Prostate gland (tissue), 2 donors: Measurements from ENCODE around the gene MRPL39. TPM values are rescaled to one million over a fixed set of nuclear protein-coding genes. Genes with fewer than 3 reads are reported as not detected.
A peak's percentile ranks its signal among the peaks of the same experiment; 100 is the strongest.

Source experiments
- DNase-seq: peaks from one replicate; pipeline ENCODE4 v3.0.0-alpha.2; 2019; ENCODE audit warnings: low spot score
- H3K27ac ChIP-seq, 2 donors: fragments of 200-600 bp; sonication (generic); 2 replicates each; pipeline ENCODE4 v1.5.1; 2017 to 2019
- H3K27me3 ChIP-seq: fragments of 200-600 bp; sonication (generic); replicated peaks from 2 replicates; pipeline ENCODE4 v1.5.1; 2019; ENCODE audit not compliant: insufficient read depth
- H3K36me3 ChIP-seq, 2 donors: fragments of 200-600 bp; sonication (generic); 1 replicate in 1 of 2; 2 replicates in 1 of 2; pipeline versions ENCODE4 v1.5.1 to v1.8.1; 2017 to 2019
- H3K4me1 ChIP-seq: fragments of 200-600 bp; sonication (generic); replicated peaks from 2 replicates; pipeline ENCODE4 v1.5.1; 2019
- H3K4me3 ChIP-seq, 2 donors: fragments of 200-600 bp; sonication (generic); 2 replicates each; pipeline ENCODE4 v1.5.1; 2017 to 2019
- H3K9me3 ChIP-seq: fragments of 200-600 bp; sonication (generic); 2 replicates; pipeline ENCODE4 v1.5.1; 2017
- CTCF ChIP-seq, 4 experiments: fragments of 200-600 bp in 2 of 4; fragments of 450-650 bp in 2 of 4; sonication (generic) in 2 of 4; IDR thresholded peaks; 1 replicate in 3 of 4; 2 replicates in 1 of 4; pipeline ENCODE4 v1.5.1; 2016 to 2019; ENCODE audit warnings: antibody characterized with exemption in 4 of 4, mild to moderate bottlenecking in 2 of 4, moderate library complexity in 2 of 4
- POLR2A ChIP-seq: fragments of 450-650 bp; IDR thresholded peaks from one replicate; pipeline ENCODE4 v1.6.1; 2016; ENCODE audit warnings: antibody characterized with exemption, mild to moderate bottlenecking
- POLR2AphosphoS5 ChIP-seq: sonication (generic); formaldehyde crosslinking; IDR thresholded peaks from one replicate; pipeline ENCODE4 v1.6.1; 2017; ENCODE audit warnings: antibody characterized with exemption
- WGBS: methylation state at CpG from one replicate; pipeline ENCODE4 v1.1.5; 2018; 5-methylcytosine and 5-hydroxymethylcytosine counted together
- intact Hi-C: fragments of 100-400 bp; cut with DNase I; formaldehyde crosslinking; loops from one replicate; pipeline ENCODE4 v1.14.2; 2022
- total RNA-seq, 2 donors: library from RNA; depleted of rRNA; stranded (reverse); fragments of >200 nt; gene quantifications; one replicate each; pipeline ENCODE4 v1.1.0, GENCODE V29; 2016

Gene MRPL39
- total RNA-seq, result 10 to 100 TPM; 15.4 to 15.8 TPM

DNA sequence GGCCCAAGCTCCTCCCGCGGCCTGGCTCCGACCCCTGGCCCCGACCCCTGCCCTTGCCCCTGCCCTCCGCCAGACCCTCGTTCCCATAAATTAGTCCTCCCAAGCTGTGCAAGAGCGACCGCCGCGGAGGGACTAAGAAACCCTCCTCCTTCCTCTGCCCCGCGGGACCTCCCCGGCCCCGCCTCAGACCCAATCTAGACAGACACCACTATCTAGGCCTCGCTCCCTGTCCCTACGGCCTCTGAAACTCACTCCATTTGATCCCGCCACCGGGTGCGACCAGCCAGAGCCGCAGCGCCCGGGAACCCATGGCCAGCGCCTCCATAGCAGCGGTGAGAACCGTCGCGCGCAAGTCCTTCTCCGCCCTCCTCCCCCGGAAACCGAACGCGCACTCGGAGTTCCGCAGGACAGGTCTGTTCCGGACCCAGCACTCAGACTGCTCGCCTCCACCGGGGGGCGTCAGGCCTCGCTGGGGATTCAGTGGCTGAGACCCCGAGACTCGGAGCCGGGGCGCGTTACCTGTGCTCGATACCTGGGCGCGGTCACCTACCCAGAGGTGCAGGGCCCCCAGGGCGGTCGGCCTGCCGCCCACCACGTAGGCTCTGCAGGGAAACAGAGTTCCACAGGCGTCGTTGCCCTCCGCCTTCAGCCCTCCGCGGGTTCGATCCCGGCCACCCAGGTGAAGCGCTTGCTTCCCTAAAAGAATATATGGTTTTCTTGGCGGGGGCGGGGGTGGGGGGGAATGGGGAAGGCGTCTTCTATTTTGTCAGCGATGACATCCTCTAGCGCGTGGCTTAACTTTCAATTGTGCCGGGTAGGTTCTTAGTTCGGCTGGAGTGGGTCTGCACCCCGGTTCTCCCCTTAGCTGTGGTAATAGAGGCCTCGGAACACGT lies at the start of gene MRPL39:
Gene MRPL39, minus strand, starts transcription at position 331 of the 893 bp plus-strand sequence. Its CDS starts 6 bp downstream, at position 325.
- H3K9me3 ChIP-seq, result no peaks in the 10 kb centered on the region
- H3K4me1 ChIP-seq, result no peaks in the 10 kb centered on the region
- peak within 1 kb of the TSS; percentile 74 to 82 for H3K27ac ChIP-seq
- no peaks in the 10 kb centered on the region for H3K27me3 ChIP-seq
- WGBS, result 1% methylated on average over 71 of the region's 71 CpGs
- peak within 1 kb of the TSS; percentile 73 to 75 for H3K4me3 ChIP-seq
- H3K36me3 ChIP-seq, result no peaks in the 10 kb centered on the region
- intact Hi-C loops, result loop anchor here (1.0 kb wide), 1 partner anchor 101 kb away; no protein-coding TSS in a partner anchor
- no peak for TF ChIP-seq POLR2A
- TF ChIP-seq CTCF (IDR thresholded peaks at IDR 0.05), result peak; percentile 23 to 63 (median 50)
- peak; percentile 79 for TF ChIP-seq POLR2AphosphoS5
- DNase-seq, result peak; percentile 67

GRCh38 chr21:25656412-25656811 lies 49.1 kb upstream of the MRPL39 start:
- no peak for DNase-seq
- intact Hi-C loops, result no loop called here
- Histone ChIP-seq H3K27ac (no peak overlapping the region), H3K27me3 (no peaks in the 10 kb centered on the region), H3K4me3 (no peak overlapping the region), H3K9me3 (no peaks in the 10 kb centered on the region), H3K4me1 (no peaks in the 10 kb centered on the region), H3K36me3 (no peaks in the 10 kb centered on the region)
- 94% methylated on average over 2 of the region's 2 CpGs for WGBS
- no peak for TF ChIP-seq POLR2AphosphoS5
- no peak for TF ChIP-seq POLR2A
- TF ChIP-seq CTCF (IDR thresholded peaks at IDR 0.05), result no peak

GRCh38 chr21:25649146-25649545 lies 41.9 kb upstream of the MRPL39 start:
- WGBS, result 91% methylated on average over 7 of the region's 7 CpGs
- TF ChIP-seq POLR2A, result no peak
- no peak for TF ChIP-seq POLR2AphosphoS5
- no peak for TF ChIP-seq CTCF (IDR thresholded peaks at IDR 0.05)
- intact Hi-C loops, result no loop called here
- H3K36me3 ChIP-seq, result no peaks in the 10 kb centered on the region
- H3K27ac ChIP-seq, result no peak overlapping the region
- no peaks in the 10 kb centered on the region for H3K9me3 ChIP-seq
- no peak for DNase-seq
- H3K4me3 ChIP-seq, result no peak overlapping the region
- H3K4me1 ChIP-seq, result no peaks in the 10 kb centered on the region
- no peaks in the 10 kb centered on the region for H3K27me3 ChIP-seq

GRCh38 chr21:25647647-25648046 lies 40.4 kb upstream of the MRPL39 start:
- 48% methylated on average over 5 of the region's 5 CpGs for WGBS
- no peaks in the 10 kb centered on the region for H3K9me3 ChIP-seq
- no peak for TF ChIP-seq CTCF (IDR thresholded peaks at IDR 0.05)
- no peak for DNase-seq
- no peaks in the 10 kb centered on the region for H3K27me3 ChIP-seq
- H3K4me3 ChIP-seq, result no peak overlapping the region
- H3K27ac ChIP-seq, result no peak overlapping the region
- H3K4me1 ChIP-seq, result no peaks in the 10 kb centered on the region
- no peaks in the 10 kb centered on the region for H3K36me3 ChIP-seq
- intact Hi-C loops, result no loop called here

GRCh38 chr21:25646474-25646873 lies 39.2 kb upstream of the MRPL39 start:
- no peak overlapping the region for H3K27ac ChIP-seq
- H3K36me3 ChIP-seq, result no peaks in the 10 kb centered on the region
- 7% methylated on average over 1 of the region's 1 CpG for WGBS
- H3K9me3 ChIP-seq, result no peaks in the 10 kb centered on the region
- no peak overlapping the region for H3K4me3 ChIP-seq
- DNase-seq, result no peak
- TF ChIP-seq POLR2AphosphoS5 (no peak), POLR2A (no peak), CTCF (IDR thresholded peaks at IDR 0.05) (no peak)
- H3K4me1 ChIP-seq, result no peaks in the 10 kb centered on the region
- intact Hi-C loops, result no loop called here
- H3K27me3 ChIP-seq, result no peaks in the 10 kb centered on the region
